HG03159 (cell line): Measurements from ENCODE around the gene NECTIN4.

ENCODE experiments used
- ATAC-seq: cut with Tn5 transposase; IDR thresholded peaks from one replicate; pipeline ENCODE4 v1.9.1; 2021; ENCODE audit warnings: mild to moderate bottlenecking, moderate library complexity; ENCODE audit not compliant: unreplicated experiment

The NECTIN4 gene

DNA sequence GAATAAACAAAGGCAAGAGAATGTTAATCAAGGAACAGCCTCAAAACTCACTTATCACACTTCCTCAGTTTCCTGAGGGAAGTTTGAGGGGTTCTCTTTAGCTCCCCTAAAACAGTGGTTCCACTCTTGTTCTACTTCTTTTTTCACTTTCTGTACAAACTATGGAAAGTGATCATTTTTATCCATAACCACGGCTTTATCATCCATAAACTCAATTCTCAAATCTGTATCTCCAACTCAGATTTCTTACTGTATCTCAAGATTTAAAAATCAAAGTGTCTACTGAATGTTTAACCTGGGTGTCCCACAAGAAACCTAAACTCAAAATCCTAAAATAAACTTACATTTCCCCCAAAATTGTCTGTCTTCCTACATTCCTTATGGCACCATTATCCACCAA lies 24.6 kb upstream of the NECTIN4 start:
- no peak for ATAC-seq

GRCh38 chr1:161111527-161111926 lies 22.2 kb upstream of the NECTIN4 start:
- no peak for ATAC-seq

- no peak for ATAC-seq
Measured at GRCh38 chr1:161111117-161111516, 21.8 kb upstream of the NECTIN4 start.

GRCh38 chr1:161106431-161106830 lies 17.1 kb upstream of the NECTIN4 start:
- no peak for ATAC-seq

DNA sequence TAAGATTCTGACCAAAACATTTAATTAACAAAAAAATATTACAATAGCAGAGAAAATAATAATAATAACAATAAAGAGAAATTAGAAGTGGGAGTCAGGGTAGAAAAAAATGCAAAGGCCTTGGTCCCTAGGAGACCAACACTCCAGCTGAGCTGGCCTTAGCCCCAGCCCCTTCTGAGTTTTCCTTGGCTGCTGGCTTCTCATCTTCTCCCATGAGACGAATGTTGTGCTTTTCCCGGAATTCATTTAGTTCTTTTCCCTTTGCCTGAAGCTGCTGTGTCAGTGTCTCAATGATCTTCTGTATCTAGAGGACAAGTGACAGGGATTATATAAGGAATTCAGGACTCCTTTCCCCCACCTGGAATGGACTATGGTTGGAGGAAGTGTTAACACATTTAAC lies 11.2 kb upstream of the NECTIN4 start:
- ATAC-seq, result no peak

- no peak for ATAC-seq
Measured at GRCh38 chr1:161099090-161099802, 9.9 kb upstream of the NECTIN4 start.

DNA sequence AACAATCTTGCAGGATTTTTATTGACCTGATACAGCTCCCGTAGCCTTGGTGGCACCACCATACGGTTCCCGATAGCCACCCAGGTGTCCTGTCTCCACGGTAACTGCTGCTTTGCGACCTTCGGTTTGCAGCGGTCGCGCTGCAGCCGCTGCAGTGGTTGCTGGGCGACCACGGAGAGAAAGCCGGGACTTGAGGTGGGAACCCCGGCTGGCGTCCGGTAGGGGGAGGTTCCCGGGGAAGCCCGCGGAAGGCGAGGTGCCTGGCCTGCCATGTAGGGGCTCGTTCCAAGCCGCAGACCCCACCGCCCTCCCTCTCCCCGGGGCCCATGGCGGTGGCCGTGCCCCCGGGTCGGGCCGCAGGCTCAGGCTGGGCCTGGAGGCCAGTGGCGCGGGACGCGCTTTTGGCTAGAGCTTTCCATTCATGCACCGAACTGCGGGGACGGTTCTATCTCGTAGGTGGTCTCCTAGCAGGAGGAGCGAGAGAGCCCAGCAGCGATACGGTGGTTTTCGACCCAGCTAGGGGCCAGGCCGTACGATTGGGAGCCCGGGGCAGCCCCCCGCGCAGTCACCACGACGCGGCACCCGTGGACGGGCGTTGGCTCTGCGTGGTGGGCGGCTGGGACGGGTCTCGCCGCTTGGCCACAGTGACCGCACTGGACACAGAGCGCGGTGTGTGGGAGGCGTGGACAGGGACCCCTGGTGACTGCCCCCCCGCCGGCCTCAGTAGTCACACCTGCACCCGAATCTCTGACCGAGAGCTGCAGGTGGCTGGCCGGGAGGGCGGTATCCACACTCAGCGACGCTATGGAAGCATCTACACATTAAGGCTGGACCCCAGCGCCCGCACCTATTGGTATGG lies 9.1 kb upstream of the NECTIN4 start, which contains the start of gene KLHDC9:
Gene KLHDC9 (plus strand): TSS at position 152 of the 859 bp plus-strand sequence. CDS start 175 bp downstream, at position 327.
- peak; percentile 64 for ATAC-seq

GRCh38 chr1:161096530-161096929 lies 7.2 kb upstream of the NECTIN4 start:
- no peak for ATAC-seq

DNA sequence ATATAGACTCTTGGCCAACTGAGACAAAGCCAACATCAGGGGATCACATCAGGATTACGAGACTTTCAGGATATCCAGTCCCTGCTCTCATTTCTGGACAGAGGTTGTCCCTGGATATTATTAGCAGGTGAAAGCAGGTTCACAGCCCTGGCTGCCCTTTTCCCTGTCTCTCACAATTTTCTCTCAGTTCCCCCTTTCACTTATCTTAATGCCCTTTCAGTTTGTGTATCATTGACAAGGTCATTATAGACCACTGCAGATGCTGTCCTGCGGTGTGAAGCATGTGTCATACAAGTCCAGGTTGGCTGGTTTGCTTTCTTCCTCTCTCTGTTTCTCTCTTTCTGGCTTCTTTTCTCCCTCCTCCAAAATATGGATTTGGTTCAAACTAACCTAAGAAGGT lies 6.7 kb upstream of the NECTIN4 start:
- peak; percentile 46 for ATAC-seq

GRCh38 chr1:161095230-161095629 lies 5.9 kb upstream of the NECTIN4 start:
- no peak for ATAC-seq

- no peak for ATAC-seq
Measured at GRCh38 chr1:161094481-161094880, 5.1 kb upstream of the NECTIN4 start.

DNA sequence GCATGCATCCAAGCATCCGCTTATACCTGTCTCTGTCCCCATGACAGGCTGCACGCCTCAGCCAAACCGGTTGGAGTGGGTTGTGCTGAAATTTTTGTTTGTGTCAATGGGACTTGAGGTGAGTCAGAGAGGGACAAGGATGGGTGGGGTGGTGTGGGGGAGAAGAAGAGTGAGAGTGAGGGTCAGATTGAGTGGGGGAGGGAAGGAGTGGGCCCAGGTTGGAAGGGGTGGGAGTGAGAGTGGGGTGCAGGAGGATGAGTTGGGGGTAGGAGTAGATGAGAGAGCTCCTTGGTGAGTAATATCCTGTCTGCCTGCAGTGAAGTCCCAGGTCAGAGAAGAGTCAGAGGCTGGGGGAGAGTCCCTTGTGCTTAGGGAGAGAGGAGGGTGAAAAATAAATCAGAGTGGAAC lies 3.3 kb upstream of the NECTIN4 start:
- ATAC-seq, result no peak

DNA sequence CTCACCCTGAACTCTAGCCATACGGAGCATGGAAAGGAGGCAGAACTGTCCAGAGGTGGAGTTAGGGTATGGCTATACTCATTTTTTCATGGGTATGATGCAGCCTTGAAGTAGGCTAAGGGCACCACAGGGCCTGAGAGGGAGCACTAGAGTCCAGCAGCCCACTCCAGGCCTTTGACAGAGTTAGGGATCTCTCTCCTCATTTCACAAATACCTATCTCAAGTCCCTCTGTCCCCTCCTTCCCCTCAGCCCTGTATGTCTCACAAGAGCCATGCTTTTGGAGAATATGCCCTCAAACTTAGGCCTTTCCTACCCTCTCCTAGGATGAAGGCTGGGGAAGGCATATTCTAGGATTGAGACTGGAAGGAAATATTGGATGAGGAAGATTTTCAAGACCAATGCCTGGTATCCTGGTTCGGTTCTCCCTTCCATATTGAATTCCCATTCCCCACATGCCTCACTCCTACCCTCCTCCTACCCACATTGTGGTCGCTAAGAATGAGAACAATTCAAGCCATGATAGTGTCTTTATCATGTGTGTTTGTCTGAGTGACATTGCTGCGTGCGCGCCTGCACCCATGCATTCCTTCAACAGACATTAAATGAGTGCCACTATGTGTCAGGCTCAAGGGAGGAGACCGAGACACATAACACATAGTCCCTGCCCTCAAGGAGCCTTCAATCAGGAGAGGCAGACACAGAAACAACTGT lies 2.6 kb upstream of the NECTIN4 start:
- ATAC-seq, result no peak

DNA sequence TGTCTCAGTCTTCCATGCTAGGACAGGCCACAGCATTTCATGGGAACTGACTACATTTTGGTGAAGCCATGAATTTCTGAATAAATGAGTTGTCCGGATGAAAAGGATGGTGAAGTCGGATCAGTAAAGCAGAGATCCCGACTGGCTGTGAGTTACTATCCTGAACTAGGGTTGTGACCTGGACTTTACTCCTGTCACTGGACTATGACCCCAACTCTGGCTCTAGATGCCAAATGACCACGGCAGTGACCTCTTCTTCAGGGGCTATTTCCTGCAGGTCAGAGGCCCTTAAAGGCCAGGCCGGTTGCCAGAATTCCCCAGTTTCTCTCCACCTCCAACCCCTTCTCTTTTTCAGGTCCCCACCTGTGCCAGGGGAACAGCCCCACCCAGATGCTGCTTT lies 1.7 kb upstream of the NECTIN4 start:
- ATAC-seq, result no peak

- ATAC-seq, result no peak
Measured at GRCh38 chr1:161090617-161091016, 1.3 kb upstream of the NECTIN4 start.

DNA sequence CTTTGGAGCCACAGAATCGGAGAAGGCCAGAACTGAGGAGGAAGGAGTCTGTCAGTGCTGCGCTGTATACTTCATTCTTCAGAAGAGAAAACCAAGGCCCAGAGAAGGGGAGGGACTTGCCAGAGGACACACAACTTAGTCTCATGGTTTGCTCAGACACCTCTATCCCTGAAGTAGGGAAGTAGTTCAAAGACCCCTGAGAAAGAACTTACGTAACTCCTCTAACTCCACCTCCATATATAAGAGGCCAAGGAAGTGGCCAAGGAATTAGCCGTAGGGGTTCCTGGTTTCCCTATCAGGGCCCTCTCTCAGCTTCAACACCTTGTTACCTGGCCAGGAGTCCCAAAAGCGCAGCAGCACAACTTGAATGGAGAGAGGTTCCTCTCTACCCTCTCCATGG lies 580 bp upstream of the NECTIN4 start:
- ATAC-seq, result no peak

DNA sequence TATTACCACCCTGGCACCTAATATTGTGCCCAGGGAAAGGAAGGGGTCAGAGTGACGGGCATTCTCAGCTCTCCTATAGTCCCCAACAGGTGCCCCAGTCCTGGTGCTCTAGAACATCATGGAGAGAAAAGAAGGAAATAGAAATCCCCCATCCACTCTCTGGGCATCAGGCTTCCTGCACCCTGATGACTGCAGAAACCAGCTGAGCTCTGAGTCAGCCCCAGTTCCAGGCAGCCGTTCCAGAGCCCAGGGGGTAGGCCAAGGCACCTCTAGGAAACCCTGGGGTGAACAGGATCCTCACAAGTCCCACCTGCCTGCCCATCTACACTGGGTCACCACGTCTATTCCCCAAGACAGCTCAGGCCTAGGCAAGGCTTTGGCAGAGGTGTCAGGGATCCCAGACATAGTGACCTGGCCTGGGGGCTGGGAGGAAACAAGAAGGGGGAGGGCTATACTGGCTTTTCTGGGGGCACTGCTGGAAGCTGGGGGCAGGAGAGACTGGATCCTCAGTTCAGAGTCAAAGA lies 709 bp downstream of the NECTIN4 start:
- no peak for ATAC-seq

GRCh38 chr1:161086457-161086856 lies 2.9 kb downstream of the NECTIN4 start:
- ATAC-seq, result no peak

DNA sequence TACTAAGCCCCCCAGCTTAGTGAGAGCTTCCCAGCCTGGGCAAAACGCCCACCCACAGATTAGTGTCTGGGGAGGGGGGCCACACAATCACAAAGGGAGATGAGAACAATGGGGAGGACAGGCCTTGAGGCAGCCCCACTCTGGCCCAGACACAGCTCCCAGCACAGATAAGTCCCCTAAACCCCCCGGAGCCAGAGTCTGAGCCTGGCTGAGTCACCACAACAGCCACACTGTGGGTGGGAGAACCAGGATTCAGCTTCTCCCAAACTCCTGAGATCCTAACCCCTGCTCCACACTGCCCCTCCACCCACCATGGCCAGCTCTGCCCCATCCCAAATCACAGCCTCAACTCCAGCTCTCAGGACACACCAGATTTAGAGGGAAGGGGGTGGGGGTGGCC lies 4.2 kb downstream of the NECTIN4 start:
- no peak for ATAC-seq

DNA sequence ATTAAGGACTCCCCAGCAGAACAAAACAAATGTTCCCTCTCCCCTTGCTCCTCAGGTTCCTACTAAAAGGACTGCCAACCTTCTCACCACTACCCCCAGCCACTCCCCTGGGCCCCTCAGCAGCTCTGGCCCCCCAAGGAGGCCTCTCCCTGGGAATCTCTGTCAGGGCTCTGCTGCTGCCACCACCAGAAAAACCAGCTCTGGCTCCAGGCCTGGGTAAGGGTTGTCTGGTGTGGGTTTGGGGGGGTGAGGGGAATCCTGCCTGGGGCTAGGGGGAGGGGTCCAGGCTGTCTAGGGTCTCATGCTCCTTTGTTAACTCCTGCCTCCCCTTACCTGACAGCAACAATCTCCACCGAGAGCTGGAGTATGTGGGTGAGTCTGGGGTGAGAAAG lies 4.8 kb downstream of the NECTIN4 start:
- ATAC-seq, result no peak
